Neuronal stem cell (in vitro differentiated cells): ENCODE results near the gene PTGIS.

Source experiments
- DNase-seq: peaks from one replicate; pipeline ENCODE4 v3.0.0-alpha.2; 2013; ENCODE audit warnings: low spot score
- H2AFZ ChIP-seq: one replicate; pipeline ENCODE4 v1.6.1; 2013; ENCODE audit warnings: mild to moderate bottlenecking, low read length, inconsistent platforms
- H2AK5ac ChIP-seq: 2 replicates; pipeline ENCODE4 v1.6.1; 2013; ENCODE audit warnings: low read depth, mild to moderate bottlenecking, inconsistent platforms, low read length, moderate library complexity, mixed read lengths
- H2BK120ac ChIP-seq: 2 replicates; pipeline ENCODE4 v1.6.1; 2013; ENCODE audit warnings: low read depth, mild to moderate bottlenecking, inconsistent platforms, low read length, moderate library complexity, mixed read lengths
- H2BK12ac ChIP-seq: one replicate; pipeline ENCODE4 v1.6.1; 2013; ENCODE audit warnings: low read length, inconsistent platforms
- H2BK15ac ChIP-seq: 2 replicates; pipeline ENCODE4 v1.6.1; 2013; ENCODE audit warnings: mild to moderate bottlenecking, low read length, inconsistent platforms, mixed read lengths
- H2BK5ac ChIP-seq: one replicate; pipeline ENCODE4 v1.6.1; 2013; ENCODE audit warnings: inconsistent platforms, mild to moderate bottlenecking, low read length, moderate library complexity
- H3K14ac ChIP-seq: one replicate; pipeline ENCODE4 v1.6.1; 2013; ENCODE audit warnings: low read length, inconsistent platforms
- H3K18ac ChIP-seq: 2 replicates; pipeline ENCODE4 v1.6.1; 2013; ENCODE audit warnings: low read length, inconsistent platforms
- H3K23ac ChIP-seq: 2 replicates; pipeline ENCODE4 v1.6.1; 2013; ENCODE audit warnings: low read depth, mild to moderate bottlenecking, mixed read lengths, low read length, inconsistent platforms; ENCODE audit not compliant: poor library complexity
- H3K27ac ChIP-seq: replicated peaks from 3 replicates; pipeline ENCODE4 v1.5.1; 2013; ENCODE audit warnings: low read length, inconsistent platforms
- H3K27me3 ChIP-seq, 3 experiments: 2 replicates each; pipeline ENCODE4 v1.6.1; 2013; ENCODE audit warnings: low read length in 3 of 3, mild to moderate bottlenecking in 2 of 3, inconsistent platforms in 1 of 3, low read depth in 1 of 3, mixed read lengths in 1 of 3, moderate library complexity in 1 of 3; ENCODE audit not compliant: control insufficient read depth in 3 of 3, insufficient read depth in 3 of 3
- H3K36me3 ChIP-seq, 2 donors: replicated peaks in 1 of 2; 2 replicates each; pipeline ENCODE4 v1.6.1; 2013; ENCODE audit warnings: low read length in 2 of 2; ENCODE audit not compliant: control insufficient read depth in 2 of 2, insufficient read depth in 2 of 2
- H3K4ac ChIP-seq: 2 replicates; pipeline ENCODE4 v1.6.1; 2013; ENCODE audit warnings: inconsistent platforms, mild to moderate bottlenecking, low read length, moderate library complexity
- H3K4me1 ChIP-seq, 2 donors: 1 replicate in 1 of 2; 2 replicates in 1 of 2; pipeline ENCODE4 v1.6.1; 2013; ENCODE audit warnings: low read length in 2 of 2, low read depth in 1 of 2; ENCODE audit not compliant: control insufficient read depth in 2 of 2, insufficient read depth in 1 of 2
- H3K4me2 ChIP-seq: one replicate; pipeline ENCODE4 v1.6.1; 2013; ENCODE audit warnings: mild to moderate bottlenecking, low read length, inconsistent platforms; ENCODE audit not compliant: insufficient read depth, poor library complexity, severe bottlenecking
- H3K4me3 ChIP-seq, 2 donors: 2 replicates each; pipeline ENCODE4 v1.5.1; 2013; ENCODE audit warnings: low read length in 2 of 2, mild to moderate bottlenecking in 2 of 2, inconsistent platforms in 1 of 2, moderate library complexity in 1 of 2
- H3K79me1 ChIP-seq: one replicate; pipeline ENCODE4 v1.6.1; 2013; ENCODE audit warnings: low read depth, mild to moderate bottlenecking, inconsistent platforms, low read length, moderate library complexity
- H3K9ac ChIP-seq: one replicate; pipeline ENCODE4 v1.6.1; 2013; ENCODE audit warnings: mild to moderate bottlenecking, low read depth, low read length, inconsistent platforms; ENCODE audit not compliant: poor library complexity
- H3K9me3 ChIP-seq, 2 donors: replicated peaks in 1 of 2; 2 replicates each; pipeline versions ENCODE3 to v1.6.1; 2013; ENCODE audit warnings: low read length in 2 of 2, mild to moderate bottlenecking in 2 of 2, inconsistent platforms in 1 of 2, low read depth in 1 of 2, mixed read lengths in 1 of 2, moderate library complexity in 1 of 2; ENCODE audit not compliant: control insufficient read depth in 2 of 2, insufficient read depth in 1 of 2
- H4K8ac ChIP-seq: one replicate; pipeline ENCODE4 v1.6.1; 2013; ENCODE audit warnings: low read depth, mild to moderate bottlenecking, inconsistent platforms, low read length, moderate library complexity
- H4K91ac ChIP-seq: one replicate; pipeline ENCODE4 v1.6.1; 2013; ENCODE audit warnings: low read length, low read depth, mild to moderate bottlenecking, inconsistent platforms; ENCODE audit not compliant: poor library complexity
- WGBS, 2 donors: extraction: QIAGEN DNeasy Blood & Tissue Kit; methylation state at CpG; one replicate each; pipeline ENCODE4 v1.1.7; 2013; ENCODE audit warnings: missing lambda C conversion rate in 2 of 2, mixed read lengths in 1 of 2; ENCODE audit not compliant: insufficient read length in 2 of 2, insufficient replicate concordance in 1 of 2; ENCODE audit errors: extremely low coverage in 2 of 2; 5-methylcytosine and 5-hydroxymethylcytosine counted together

Gene PTGIS

GRCh38 chr20:49466114-49466912 is 101.6 kb downstream of the PTGIS start:
- Histone ChIP-seq H3K18ac (no peak overlapping the region), H3K79me1 (no peaks in the 10 kb centered on the region), H3K4me1 (no peaks in the 10 kb centered on the region), H2BK12ac (no peak overlapping the region), H3K4me2 (no peak overlapping the region), H3K4me3 (no peak overlapping the region), H3K9me3 (no peaks in the 10 kb centered on the region), H2AFZ (no peak overlapping the region), H3K36me3 (no peaks in the 10 kb centered on the region), H3K27me3 (no peaks in the 10 kb centered on the region), H2BK15ac (no peak overlapping the region), H3K14ac (no peak overlapping the region), H4K8ac (no peak overlapping the region), H2BK5ac (no peak overlapping the region), H3K23ac (no peak overlapping the region), H2BK120ac (no peak overlapping the region), H3K9ac (no peak overlapping the region), H2AK5ac (no peak overlapping the region), H3K27ac (no peak overlapping the region), H4K91ac (no peak overlapping the region), H3K4ac (no peak overlapping the region)
- no CpG with 5 or more reads among the region's 8 CpGs for WGBS, 2 donors
- DNase-seq, result no peak

- peaks cover 0 to 4% (median 0%) of the 10 kb centered on the region in 3 experiments for H3K27me3 ChIP-seq
- no CpG with 5 or more reads among the region's 7 CpGs for WGBS, 2 donors
Measured at GRCh38 chr20:49464556-49464955, 103.4 kb downstream of the PTGIS start.

GRCh38 chr20:49462626-49463025 is 105.3 kb downstream of the PTGIS start:
- Histone ChIP-seq H3K14ac (no peak overlapping the region), H2BK5ac (no peak overlapping the region), H3K4me1 (no peaks in the 10 kb centered on the region), H4K91ac (no peak overlapping the region), H3K4me3 (no peak overlapping the region), H3K36me3 (no peaks in the 10 kb centered on the region), H3K4me2 (no peak overlapping the region), H2BK12ac (no peak overlapping the region), H3K27me3 (peaks cover 0 to 4% (median 0%) of the 10 kb centered on the region in 3 experiments), H3K27ac (no peak overlapping the region), H3K4ac (no peak overlapping the region), H4K8ac (no peak overlapping the region), H2BK15ac (no peak overlapping the region), H3K79me1 (no peaks in the 10 kb centered on the region), H2BK120ac (no peak overlapping the region), H3K9ac (no peak overlapping the region), H3K23ac (no peak overlapping the region), H3K18ac (no peak overlapping the region), H3K9me3 (no peaks in the 10 kb centered on the region), H2AFZ (no peak overlapping the region), H2AK5ac (no peak overlapping the region)
- no CpG with 5 or more reads among the region's 6 CpGs for WGBS, 2 donors
- no peak for DNase-seq

More at GRCh38 chr20:49464556-49464955, 103.4 kb downstream of the PTGIS start:
- Histone ChIP-seq H3K36me3 (no peaks in the 10 kb centered on the region), H2AK5ac (no peak overlapping the region), H3K79me1 (no peaks in the 10 kb centered on the region), H3K4me1 (no peaks in the 10 kb centered on the region), H3K9ac (no peak overlapping the region), H3K27ac (no peak overlapping the region), H2BK15ac (no peak overlapping the region), H3K23ac (no peak overlapping the region), H2AFZ (no peak overlapping the region), H3K9me3 (no peaks in the 10 kb centered on the region), H4K91ac (no peak overlapping the region), H3K4me3 (no peak overlapping the region), H2BK12ac (no peak overlapping the region), H2BK120ac (no peak overlapping the region), H2BK5ac (no peak overlapping the region), H3K18ac (no peak overlapping the region), H3K14ac (no peak overlapping the region), H3K4me2 (no peak overlapping the region), H3K4ac (no peak overlapping the region), H4K8ac (no peak overlapping the region)
- no peak for DNase-seq

DNA sequence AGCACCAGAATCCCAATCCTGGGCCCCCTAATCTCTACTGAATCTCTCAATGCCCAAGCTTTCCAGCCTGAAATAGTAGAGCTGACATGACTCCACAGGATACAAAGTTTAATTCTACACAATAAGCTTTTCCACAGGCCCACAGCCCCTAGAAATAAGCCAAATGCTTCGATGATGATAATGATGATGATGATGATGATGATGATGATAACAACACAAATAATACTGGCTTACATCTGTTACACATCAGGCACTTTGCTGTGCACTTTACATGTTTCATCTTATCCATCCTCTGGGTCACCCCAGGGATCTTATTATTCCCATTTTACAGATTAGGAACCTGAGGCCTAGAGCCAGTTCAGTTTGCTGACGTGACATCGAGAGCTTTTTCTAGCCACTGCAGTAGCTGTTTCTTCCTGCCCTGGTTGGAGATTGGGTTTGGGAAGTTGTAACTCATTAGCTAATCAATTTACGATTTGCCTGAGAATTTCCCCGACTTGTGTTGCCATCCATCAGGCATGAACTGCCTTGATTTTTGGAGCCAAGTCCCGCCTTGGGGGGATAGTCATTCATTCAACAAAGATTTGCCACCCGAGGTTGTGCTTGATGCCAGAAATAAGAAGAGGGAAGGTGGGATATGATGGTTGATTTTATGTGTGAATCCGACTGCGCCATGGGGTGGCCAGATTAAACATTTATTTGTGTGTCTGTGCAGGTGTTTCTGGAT is 105.9 kb downstream of the PTGIS start:
- no peak overlapping the region for H3K18ac ChIP-seq
- H2AFZ ChIP-seq, result no peak overlapping the region
- H3K4me2 ChIP-seq, result no peak overlapping the region
- no CpG with 5 or more reads among the region's 9 CpGs for WGBS, 2 donors
- peaks cover 0 to 4% (median 0%) of the 10 kb centered on the region in 3 experiments for H3K27me3 ChIP-seq
- H3K23ac ChIP-seq, result no peak overlapping the region
- no peak overlapping the region for H3K4ac ChIP-seq
- H3K14ac ChIP-seq, result no peak overlapping the region
- no peaks in the 10 kb centered on the region for H3K9me3 ChIP-seq
- no peaks in the 10 kb centered on the region for H3K4me1 ChIP-seq
- H3K4me3 ChIP-seq, result no peak overlapping the region
- H3K36me3 ChIP-seq, result no peaks in the 10 kb centered on the region
- H2BK5ac ChIP-seq, result no peak overlapping the region
- no peak overlapping the region for H2BK15ac ChIP-seq
- H2AK5ac ChIP-seq, result no peak overlapping the region
- H3K9ac ChIP-seq, result no peak overlapping the region
- H2BK120ac ChIP-seq, result no peak overlapping the region
- H4K91ac ChIP-seq, result no peak overlapping the region
- no peak overlapping the region for H2BK12ac ChIP-seq
- DNase-seq, result no peak
- H3K79me1 ChIP-seq, result no peaks in the 10 kb centered on the region
- no peak overlapping the region for H4K8ac ChIP-seq
- no peak overlapping the region for H3K27ac ChIP-seq
